NCI-H774 (cell line): ENCODE data around the gene CEBPE.
A peak's percentile ranks its signal among the peaks of the same experiment; 100 is the strongest.
"Not testable (repeated sequence)": the region's sequence is repeated elsewhere in the genome, so short reads cannot be mapped to it uniquely, and the experiment has no call there.

Experiments used
- DNase-seq: peaks from one replicate; lab custom pipeline; 2025; lab: John Stamatoyannopoulos, UW

The CEBPE gene

DNA sequence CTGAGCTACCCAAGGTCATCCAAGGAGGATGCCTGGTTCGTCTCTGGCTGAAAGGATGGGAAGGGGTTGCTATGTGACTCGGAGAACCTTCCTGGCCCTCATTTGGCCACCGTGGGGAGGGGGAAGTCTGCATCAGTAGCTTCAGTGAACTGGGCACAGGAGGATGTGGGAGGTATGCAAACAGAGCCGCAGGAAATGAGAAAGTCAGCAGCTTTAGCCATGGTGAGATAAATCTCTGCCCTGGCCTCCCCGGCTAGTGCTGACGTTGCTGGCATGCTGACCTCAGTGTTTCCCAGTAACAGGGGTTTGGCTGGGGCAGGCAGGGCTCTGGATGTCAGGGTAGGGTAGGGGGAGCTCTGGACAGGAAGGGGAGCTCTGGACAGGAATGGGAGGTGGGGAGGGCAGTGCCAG lies 2.3 kb upstream of the CEBPE start:
- no peak for DNase-seq

DNA sequence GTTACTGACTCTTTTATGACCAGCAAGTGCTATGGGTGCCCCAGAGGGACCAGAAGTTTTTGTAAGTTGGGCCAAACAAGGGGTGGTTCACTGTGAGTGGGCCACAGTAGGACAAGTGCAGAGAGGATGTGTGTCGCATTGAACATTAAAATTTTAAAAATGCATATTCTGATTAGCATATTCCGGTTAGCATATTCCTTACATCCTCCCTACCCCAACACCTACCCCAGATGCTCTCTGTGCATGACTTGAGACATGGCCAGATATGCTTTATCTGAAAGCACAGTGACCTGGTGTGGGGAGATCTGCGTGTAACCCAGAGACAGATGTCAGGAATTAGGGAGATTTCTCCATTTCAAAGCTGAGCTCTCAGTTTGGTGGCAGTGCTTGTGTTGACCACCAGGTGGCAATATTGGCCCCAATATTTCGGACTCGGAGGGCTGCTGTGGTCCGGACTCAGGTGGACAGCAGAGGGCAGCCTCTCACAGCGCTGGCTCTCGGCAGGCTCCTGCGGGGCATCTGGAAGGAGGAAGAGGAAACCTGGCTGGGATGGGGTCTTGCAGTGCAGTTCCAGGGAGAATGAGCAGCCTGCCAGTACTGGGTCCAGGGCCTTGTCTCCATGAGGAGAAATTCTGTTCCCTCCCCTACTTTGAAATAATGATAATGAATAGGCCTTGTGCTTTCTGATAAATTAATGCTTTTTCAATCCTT lies 1.6 kb upstream of the CEBPE start:
- DNase-seq: peak; percentile 81

DNA sequence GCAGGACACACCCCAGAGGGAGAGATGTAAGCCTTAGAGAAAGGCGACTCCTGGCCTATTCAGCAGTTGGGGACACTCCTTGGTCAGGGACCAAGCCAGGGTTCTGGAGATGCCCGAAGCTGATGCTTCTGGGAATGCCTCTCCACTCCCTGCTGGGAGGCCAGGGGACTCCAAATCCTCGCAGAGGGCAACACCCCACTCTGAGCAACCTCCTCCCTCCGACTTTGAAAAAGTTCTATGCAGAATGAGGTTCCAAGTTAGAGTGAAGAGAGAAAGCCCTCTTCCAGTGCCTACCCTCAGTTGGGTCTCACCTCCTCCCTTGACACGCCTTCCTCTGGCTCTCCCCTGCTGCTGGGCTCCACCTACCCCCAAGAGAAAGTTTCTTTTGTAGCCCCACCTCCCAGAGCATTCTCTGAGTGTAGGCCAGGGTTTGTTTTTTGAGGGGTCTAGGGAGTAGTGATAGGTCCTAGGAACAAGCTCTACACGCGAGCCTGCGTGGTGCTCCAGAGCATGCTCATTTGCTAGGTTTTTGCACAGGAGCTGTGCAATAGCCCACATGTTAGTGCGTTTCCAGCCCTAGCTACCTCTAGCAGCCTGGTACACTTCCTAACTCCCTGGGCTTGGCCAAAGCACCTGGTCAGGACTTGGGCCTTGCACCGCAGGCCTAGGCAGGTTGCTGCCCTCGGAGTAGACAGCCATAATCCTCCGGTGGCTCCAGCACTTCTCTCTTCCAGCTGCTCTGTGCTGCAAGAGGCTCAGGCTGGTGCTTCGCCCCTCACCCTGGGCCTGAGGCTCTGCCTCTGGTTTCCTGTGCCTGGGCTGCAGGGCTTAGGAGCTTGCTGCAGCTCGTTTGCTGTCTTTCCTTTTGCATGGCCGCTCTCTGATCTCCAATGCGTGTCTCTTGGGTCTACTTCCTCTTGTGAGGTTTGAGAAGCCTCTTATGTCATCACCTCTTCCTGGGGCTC lies 590 bp upstream of the CEBPE start:
- no peak for DNase-seq

DNA sequence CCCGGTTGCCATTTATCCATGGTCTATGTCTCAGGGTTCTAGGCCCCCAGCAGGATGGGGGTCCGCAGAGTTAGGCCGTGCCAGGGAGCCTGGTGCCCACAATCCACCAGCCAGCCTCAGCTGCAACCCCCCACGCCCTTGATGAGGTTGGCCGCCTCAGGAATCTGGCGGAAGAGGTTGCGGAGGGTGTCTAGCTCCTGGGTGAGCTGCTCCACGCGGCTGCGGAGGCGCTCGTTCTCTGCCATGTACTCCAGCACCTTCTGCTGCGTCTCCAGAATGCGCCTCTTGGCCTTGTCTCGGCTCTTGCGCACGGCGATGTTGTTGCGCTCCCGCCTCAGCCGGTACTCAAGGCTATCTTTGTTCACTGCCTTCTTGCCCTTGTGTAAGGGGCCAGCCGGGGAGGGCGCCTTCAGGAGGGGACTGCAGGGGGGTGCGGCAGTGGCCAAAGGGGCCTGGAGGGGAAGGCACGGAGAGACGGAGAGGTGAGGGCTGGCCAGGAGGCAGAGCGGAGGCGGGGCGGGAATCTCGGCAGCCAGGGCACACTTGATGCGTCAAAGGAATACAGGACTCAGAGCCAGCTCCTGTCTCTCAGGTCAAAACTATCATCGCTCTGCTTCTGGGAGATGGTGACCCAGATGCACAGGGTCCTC lies 1.6 kb downstream of the CEBPE start:
- DNase-seq: no peak

DNA sequence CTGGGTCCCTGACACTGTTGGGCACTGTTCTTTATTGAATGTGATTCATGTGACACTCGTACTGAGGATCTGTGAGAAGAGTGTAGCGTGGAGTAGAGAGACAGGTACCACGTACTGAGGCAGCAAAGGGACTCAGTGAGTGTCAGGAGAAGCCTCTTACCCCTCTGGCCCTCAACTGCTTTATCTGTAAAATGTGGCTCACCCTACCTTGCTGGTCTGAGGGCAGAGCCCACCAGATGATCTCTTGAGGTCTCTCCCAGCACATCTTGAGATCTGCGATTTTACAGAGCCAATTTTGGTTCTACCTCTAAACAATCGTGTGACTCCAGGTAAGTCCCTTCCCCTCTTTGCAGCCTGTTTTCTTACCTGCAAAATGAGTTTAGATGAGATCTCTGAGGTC lies 3.1 kb downstream of the CEBPE start:
- no peak for DNase-seq

DNA sequence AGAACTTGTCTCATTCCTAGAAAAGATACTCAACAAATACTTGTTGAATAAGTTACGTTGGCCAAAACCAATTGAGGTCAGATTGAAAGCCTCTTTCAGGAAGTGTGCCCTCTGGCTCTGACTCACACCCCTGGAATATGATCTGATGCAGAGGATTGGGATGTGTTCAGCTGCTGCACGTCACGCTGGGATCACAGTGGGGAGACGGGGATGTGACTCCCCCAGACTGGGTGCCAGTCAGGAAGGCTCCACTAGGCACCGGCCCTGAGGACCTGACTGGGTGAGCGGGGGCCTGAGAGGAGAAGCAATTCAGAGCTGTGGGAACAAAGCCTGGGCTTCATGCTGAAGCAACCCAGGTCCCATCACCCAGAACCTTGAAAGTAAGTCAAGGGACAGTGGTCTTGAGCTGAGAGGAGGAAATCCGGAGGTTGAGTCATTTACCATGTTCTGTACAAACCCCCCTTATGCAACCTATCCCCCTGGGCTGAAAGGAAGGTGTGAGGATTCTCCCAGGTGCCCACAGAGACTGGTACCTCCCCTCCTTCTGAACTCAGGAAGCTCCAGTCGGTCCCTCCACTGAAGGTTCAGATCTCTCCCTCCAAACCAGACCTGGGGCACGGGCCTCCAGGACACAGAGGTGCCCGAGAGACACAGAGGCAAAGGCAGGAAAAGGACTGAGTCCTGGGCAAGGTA lies 3.9 kb downstream of the CEBPE start:
- no peak for DNase-seq

DNA sequence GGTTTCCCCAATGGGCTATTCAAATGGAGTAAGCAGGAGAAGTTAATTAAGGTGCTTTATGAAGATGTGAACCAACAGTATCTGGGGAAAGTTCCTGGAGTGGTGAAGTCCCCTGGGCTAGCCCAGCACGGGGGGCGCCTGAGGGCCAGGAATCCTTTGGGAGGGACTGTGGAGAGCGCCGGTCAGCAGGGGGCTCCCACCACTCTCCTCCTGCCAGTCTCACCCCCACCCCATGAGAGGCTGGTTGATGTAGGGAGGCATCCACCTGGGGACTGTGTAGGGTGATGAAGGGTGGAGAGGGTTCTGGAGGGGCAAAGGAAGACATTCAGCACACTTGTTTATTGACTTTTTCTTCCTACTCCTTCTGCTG lies 4.4 kb downstream of the CEBPE start:
- DNase-seq: no peak

DNA sequence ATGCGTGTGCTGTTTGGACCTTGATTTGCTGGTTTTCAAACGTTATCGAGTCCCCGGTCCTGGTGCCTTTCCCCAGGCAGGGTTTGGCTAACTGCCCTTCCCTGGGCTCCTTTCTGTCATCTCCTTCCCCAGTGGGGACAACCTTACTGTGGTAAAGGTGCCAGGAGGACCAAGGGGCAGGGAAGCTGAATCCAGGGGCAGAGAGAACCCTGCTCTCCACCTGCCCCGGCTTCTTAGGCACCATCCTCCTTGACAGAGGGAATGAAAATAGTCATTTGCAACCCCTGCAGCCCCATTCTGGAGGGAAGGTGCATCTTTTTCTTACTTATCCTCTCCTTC lies 5.0 kb downstream of the CEBPE start:
- no peak for DNase-seq

DNA sequence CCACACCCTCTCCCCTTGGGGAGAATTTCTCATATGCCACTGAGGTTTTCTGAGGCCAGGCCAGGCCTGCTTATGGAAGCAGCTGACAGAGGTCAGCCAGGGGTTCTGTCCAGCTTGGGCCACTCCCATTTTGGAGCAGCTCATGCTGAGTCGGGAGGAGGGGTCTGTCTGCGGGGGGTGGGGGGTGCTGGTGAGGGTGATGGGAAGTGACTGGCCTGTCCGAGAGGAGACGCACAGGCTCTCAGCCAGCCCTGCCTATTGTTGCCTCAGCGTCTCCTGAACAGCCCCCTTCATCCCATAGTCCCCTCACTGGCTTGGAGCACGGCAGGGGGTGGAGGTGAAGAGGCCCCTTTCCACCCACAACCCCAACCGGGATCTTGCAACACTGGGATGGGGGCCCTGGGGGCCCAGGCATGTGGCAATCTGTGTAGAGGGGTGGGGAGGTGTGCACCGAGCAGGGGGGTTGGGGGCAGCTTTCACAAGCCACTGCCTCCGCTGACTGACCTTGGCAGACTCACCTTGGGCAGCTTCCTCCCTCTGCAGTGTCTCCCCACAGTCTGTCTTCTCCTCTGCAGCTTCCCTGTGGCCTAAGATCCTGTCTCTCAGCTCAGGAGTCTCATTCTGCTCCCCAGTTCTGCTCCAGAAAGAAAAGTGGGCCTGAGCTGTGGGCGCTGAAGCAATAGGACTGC lies 5.5 kb downstream of the CEBPE start:
- no peak for DNase-seq

DNA sequence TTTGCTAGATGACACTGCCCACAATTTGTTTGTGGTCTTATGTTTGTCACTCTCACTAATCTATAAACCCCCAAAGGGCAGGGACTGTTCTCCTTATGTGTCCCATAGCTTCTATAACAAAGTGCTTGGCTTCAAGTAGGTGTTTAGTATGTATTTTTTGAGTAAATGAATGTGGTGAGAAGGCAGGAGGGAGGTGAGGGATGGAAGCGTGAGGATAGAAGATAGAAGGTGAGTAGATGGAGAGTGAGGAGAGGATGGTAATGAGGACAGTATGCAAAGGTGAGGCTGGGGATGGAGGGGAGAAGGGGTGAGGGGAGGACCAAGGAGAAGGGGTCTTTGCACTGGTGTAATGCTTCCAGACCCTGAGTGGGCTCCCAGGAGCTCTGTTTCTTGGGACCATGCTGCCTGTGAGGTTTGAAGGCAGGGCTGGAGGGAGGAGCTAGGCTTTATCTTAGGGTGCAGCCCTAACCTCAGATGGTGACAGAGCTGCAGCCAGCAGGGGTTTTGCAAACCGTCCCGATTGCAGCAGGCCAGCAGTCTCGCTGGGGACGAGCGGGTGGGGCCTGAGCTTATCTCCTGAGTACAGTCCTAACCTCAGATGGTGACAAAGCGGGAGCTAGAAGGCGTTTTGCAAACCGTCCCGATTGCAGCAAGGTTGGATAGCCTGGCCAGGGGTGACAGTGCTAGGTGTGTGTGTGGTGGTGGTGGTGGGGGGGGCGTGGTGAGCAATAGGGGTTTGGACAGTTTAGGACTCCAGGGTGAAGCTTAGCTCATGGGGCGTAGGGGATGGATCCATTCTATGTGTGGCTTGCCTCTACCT lies 6.5 kb downstream of the CEBPE start:
- no peak for DNase-seq

DNA sequence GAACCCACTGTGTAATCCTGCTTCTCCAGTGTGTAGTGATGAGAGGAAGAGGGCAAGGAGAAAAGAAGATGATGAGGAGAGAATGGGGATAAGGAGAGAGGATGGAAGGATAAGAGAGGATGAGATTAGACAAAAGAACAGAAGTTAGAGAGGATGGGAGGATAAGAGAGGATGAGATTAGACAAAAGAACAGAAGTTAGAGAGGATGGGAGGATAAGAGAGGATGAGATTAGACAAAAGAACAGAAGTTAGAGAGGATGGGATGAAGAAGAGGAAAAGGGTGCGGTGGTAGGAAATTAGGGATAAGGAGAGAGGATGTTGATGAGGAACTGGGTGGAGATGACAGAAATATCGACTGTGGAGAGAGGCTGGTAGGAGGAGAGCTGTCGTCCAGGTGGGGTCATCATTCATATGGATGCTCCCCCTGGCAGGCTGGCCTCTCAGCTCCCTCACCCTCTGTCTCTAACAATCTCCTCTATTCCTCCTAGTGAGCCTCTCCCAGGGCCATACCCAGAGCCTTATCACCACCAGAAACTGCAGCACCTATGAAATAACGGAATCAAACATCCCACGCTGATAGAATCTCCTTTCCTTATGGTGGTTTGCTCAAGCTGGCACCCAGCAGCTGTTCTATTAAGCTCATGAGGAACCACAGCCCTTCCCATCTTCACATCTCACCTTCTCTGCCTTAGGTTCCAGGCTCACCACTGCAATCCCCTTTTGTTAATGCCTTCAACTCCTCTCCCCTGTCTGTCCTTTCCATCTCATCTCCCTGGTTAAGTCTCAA lies 8.3 kb downstream of the CEBPE start:
- DNase-seq: no peak

DNA sequence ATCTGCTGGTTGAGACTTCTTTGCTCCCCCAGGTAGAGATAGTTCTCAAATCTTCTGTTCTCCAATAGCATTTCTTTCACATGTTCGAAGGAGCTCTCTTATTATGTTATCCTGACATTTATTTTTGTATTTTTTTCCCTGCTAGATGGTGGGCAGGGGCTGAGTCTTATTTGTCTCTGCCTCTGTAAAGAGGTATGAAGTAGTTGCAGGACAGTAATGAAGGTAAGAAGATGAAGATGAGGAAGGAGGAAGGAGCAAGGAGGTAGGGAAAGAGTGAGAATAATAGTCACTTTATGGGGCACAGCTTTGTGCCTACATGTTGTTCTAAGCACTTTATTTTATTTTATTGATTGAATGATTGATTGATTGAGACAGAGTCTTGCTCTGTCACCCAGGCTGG lies 9.3 kb downstream of the CEBPE start:
- no peak for DNase-seq

DNA sequence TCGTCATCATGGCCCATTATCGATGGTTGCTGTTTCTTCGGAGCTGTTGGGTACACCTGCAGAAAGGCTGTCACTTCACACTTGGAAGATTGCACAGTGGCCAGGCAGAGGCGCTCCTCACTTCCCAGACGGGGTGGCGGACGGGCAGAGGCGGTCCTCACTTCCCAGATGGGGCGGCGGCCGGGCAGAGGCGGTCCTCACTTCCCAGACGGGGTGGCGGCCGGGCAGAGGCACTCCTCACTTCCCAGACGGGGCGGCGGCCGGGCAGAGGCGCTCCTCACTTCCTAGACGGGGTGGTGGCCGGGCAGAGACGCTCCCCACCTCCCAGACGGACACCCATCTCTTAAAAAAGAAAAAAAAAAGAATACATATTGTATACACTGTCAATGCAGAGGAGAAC lies 10.9 kb downstream of the CEBPE start:
- not testable (repeated sequence) for DNase-seq

DNA sequence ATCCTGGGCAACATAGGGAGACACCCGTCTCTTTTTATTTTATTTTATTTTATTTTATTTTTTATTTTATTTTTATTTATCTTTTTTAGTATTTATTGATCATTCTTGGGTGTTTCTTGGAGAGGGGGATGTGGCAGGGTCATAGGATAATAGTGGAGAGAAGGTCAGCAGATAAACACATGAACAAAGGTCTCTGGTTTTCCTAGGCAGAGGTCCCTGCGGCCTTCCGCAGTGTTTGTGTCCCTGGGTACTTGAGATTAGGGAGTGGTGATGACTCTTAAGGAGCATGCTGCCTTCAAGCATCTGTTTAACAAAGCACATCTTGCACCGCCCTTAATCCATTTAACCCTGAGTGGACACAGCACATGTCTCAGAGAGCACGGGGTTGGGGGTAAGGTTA lies 11.4 kb downstream of the CEBPE start:
- not testable (repeated sequence) for DNase-seq

DNA sequence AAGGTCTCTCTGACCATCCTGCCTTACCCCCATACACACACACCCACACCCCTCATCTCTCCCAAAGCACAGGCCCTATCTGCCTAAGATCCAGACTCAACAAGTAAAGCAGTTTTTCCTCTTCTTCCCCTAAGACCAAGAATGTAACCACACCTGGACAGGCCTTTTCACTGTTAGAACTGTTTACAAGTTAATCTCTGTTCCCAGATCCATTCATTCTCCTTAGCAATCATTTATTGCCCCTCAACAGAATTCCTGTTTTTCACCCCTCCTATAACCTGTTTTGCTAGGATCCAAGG lies 12.4 kb downstream of the CEBPE start:
- DNase-seq: no peak

DNA sequence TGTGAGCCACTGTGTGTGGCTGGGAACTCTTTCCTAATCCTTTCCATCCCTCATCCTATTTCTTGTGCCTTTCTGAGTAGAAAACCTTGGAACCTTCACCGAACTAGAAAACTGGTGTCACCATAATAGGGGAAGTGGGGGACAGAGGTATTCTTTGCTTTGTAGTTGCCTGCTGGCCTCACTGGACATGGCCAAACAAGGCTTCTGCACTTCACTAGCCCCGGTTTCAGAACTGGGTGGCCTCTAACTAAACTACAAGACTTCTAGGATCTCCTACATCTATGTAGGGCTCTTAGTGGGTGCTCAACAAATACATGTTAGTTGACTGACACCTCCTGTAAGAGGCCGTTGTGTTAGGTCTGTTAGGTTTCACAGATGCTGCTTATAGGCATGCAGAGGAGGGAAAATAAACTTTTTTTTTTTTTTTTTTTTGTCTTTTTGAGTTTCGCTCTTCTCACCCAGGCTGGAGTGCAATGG lies 13.7 kb downstream of the CEBPE start:
- no peak for DNase-seq

DNA sequence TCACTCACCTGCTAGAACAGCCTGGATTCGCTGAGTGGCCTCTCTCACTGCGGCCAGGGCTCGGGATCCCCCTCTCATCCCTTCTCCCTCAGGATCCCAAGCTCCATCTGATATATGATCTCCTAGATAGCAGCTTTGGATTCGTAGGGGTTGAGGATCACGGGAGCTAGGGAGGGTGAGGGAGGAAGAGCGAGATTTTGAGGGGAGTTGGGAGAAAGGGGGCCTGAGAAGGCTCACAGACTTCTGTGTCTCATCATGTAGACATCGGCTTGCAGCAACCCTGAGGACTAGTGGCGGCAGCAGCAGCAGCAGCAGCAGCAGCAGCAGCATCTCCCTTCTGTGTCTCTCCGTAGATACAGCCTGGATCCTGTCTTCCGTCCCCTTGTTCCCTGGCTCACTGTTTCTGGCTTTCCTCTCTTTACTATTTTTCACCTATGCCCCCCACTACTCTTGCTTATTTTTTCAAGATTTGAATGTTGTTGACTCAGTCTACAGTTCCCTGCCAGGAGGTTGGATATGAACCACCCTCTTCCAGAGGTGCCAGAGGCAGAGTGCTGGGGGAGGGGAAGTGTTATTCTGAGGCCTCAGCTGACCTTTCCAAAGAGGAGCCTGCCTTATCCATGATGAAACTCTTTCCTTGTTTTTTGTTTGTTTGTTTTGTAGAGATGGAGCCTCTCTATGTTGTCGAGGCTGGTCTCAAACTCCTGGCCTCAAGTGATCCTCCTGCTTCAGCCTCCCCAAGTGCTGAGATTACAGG lies 14.3 kb downstream of the CEBPE start, which contains the start of gene CIROP:
Gene CIROP, minus strand, starts transcription at position 399 of the 757 bp plus-strand sequence. Its CDS starts 69 bp downstream, at position 330.
- DNase-seq: no peak

DNA sequence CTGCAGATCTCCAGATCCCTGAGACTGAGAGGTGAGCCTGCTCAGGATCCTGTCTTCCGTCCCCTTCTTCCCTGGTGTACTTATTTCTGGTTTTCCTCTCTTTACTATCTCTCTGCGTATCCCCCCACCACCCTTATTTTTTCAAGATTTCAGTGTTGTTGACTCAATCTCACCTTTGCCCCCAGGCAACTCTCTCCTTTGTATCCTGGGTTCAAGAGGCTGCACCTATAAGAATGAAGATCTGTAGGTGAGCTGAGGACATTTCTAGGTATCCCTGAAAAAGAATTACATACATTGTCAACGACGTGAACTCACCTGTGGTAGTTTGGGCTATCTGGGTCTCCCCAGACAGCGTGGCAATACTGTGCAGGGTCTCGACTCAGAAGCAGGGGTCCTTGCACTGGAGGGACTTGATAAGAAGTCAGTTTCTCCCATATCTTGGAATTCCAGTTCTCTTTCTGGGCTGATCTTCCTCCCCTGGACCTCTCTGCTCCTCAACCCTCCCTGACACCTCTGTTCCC lies 14.9 kb downstream of the CEBPE start:
- DNase-seq: no peak

DNA sequence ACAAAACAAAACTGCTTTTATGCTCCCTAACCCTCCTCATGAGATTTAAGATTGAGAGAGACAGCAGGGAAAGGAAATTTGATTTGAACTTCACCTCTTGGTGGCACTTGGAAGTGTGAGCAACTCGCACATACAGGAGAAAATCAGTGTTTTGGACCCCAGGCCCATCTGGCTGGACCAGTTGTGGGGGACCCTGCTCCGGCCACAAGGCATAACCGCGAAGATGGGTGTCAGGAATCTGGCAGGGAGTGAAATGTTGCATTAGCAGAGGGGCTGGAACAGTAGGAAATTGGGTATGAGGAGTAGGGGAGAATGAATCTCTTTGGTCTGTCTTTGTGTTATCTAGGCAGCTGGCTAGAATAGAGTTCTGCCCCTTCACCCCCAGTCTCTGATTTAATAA lies 15.5 kb downstream of the CEBPE start:
- no peak for DNase-seq
